NB4 (cell line): ENCODE measurements around the gene ABLIM3.

Experiments
- DNase-seq: peaks from one replicate; pipeline ENCODE4 v3.0.0; 2010; ENCODE audit warnings: low read depth
- H3K4me3 ChIP-seq: one replicate; pipeline ENCODE4 v1.5.1; 2011; ENCODE audit warnings: mild to moderate bottlenecking, low read depth, low read length, moderate library complexity
- MYC ChIP-seq: IDR thresholded peaks from 2 replicates; pipeline ENCODE4 v1.6.1; 2011; ENCODE audit warnings: low read depth, low read length
- POLR2A ChIP-seq: IDR thresholded peaks from 2 replicates; pipeline ENCODE4 v1.6.1; 2011; ENCODE audit warnings: mild to moderate bottlenecking; ENCODE audit not compliant: insufficient read length; ENCODE audit errors: extremely low read depth
- TF ChIP-seq, protein P1 (sequence below): IDR thresholded peaks from one replicate; pipeline ENCODE4 v1.5.1; 2012; ENCODE audit warnings: low read depth, low read length
- TF ChIP-seq, protein P2 (sequence below): IDR thresholded peaks from 2 replicates; pipeline ENCODE4 v1.6.1; 2011; ENCODE audit warnings: low read depth, low read length

Gene ABLIM3

GRCh38 chr5:149229298-149229937 is 88.1 kb downstream of the ABLIM3 start:
- DNase-seq, result no peak
- TF ChIP-seq, protein P1, sequence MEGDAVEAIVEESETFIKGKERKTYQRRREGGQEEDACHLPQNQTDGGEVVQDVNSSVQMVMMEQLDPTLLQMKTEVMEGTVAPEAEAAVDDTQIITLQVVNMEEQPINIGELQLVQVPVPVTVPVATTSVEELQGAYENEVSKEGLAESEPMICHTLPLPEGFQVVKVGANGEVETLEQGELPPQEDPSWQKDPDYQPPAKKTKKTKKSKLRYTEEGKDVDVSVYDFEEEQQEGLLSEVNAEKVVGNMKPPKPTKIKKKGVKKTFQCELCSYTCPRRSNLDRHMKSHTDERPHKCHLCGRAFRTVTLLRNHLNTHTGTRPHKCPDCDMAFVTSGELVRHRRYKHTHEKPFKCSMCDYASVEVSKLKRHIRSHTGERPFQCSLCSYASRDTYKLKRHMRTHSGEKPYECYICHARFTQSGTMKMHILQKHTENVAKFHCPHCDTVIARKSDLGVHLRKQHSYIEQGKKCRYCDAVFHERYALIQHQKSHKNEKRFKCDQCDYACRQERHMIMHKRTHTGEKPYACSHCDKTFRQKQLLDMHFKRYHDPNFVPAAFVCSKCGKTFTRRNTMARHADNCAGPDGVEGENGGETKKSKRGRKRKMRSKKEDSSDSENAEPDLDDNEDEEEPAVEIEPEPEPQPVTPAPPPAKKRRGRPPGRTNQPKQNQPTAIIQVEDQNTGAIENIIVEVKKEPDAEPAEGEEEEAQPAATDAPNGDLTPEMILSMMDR, result no peak
- no peak for TF ChIP-seq MYC
- TF ChIP-seq POLR2A, result no peak
- TF ChIP-seq, protein P2, sequence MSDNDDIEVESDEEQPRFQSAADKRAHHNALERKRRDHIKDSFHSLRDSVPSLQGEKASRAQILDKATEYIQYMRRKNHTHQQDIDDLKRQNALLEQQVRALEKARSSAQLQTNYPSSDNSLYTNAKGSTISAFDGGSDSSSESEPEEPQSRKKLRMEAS, result no peak
- H3K4me3 ChIP-seq, result no peak overlapping the region

- DNase-seq, result no peak
- TF ChIP-seq POLR2A (no peak), MYC (no peak)
- TF ChIP-seq, protein P1, result no peak
- TF ChIP-seq, protein P2, result no peak
- no peak overlapping the region for H3K4me3 ChIP-seq
These were observed 94.5 kb downstream of the ABLIM3 start for GRCh38 chr5:149235841-149236240.

DNA sequence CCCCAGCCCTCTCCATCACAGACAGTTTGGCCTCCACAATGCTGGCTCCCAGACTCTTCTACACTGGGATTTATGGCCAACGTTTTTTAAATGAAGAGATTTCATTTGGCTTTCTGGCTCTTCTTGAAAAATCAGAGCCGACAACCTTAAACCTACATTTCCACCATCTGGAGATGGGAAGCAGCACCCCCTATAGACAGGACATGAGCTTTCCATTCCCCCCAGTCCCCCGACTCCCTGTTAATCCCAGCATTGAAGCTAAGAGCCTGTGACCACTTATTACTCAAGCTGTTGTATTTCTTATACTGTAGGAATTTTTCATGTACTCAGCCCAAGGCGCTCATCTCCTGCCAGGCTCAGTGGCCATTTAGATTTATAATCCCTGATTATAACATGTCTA is 96.4 kb downstream of the ABLIM3 start:
- TF ChIP-seq, protein P2, result no peak
- TF ChIP-seq, protein P1, result peak; percentile 26
- TF ChIP-seq MYC, result no peak
- TF ChIP-seq POLR2A, result no peak
- H3K4me3 ChIP-seq, result no peak overlapping the region
- DNase-seq, result no peak

DNA sequence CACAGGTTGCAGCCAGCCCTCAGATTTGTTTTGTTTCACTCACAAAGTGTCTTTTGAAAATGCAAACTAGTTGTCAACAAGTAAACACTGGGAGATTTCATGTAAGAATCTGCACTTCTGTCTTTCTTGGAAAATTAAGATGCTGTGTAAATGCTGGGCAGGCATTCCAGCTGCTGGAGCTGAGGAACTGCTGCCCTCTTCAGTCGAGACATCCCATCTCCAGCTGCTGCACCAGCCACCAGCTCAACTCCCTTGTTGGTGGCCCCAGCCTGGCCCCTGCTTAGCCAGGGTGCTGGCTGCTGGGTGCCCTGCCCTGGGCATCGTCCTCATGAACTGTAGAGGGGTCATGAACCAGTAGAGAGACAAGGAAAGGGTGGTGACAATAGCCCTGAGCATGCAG is 97.2 kb downstream of the ABLIM3 start:
- no peak for DNase-seq
- no peak for TF ChIP-seq POLR2A
- TF ChIP-seq, protein P1, result peak; percentile 21
- H3K4me3 ChIP-seq, result no peak overlapping the region

DNA sequence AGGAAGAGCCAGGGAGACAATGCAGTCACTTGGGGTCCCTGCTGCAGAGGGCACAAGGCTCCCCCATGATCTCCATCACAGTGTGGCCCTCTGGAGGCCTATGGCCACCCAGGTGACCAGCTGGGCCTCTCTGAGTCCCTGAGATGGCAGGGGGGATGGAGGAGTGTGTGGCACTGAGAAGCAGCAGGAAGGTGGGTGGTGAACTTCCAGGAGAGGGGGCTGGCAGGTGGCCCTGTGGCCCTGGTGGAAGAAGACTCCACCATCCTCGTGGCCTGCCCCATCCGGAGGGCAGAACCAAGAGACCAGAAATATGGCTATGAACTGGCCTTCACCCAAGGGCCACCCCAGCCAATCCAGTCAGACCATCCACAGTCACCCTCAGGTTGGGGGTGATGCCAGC is 98.6 kb downstream of the ABLIM3 start:
- TF ChIP-seq, protein P1, result no peak
- TF ChIP-seq, protein P2, result no peak
- TF ChIP-seq MYC, result no peak
- no peak for TF ChIP-seq POLR2A
- no peak for DNase-seq

GRCh38 chr5:149240354-149240998 is 99.2 kb downstream of the ABLIM3 start:
- no peak overlapping the region for H3K4me3 ChIP-seq
- TF ChIP-seq, protein P1, result no peak
- TF ChIP-seq, protein P2, result peak; percentile 91
- peak; percentile 91 for TF ChIP-seq MYC
- TF ChIP-seq POLR2A, result no peak
- DNase-seq, result peak; percentile 68

More for the DNA sequence above, 98.6 kb downstream of the ABLIM3 start:
- H3K4me3 ChIP-seq, result no peak overlapping the region
